ENCODE results near the gene TRPM8. TPM values are rescaled to one million over a fixed set of nuclear protein-coding genes. Genes with fewer than 3 reads are reported as not detected.

The TRPM8 gene
- total and polyA plus RNA-seq, 2 experiments from 2014 or later, result 0.11 to 0.14 TPM

GRCh38 chr2:233928594-233929351 is 11.6 kb downstream of the TRPM8 start:
- no peaks in the 10 kb centered on the region for H4K20me1 ChIP-seq (replicated peaks; ENCODE audit: insufficient read depth)
- no peak overlapping the region for H3K27ac ChIP-seq (ENCODE audit: low read depth)
- H3K9me2 ChIP-seq (ENCODE audit: insufficient read depth), result no peaks in the 10 kb centered on the region
- H3F3A ChIP-seq (replicated peaks; ENCODE audit: low read depth), result no peaks in the 10 kb centered on the region
- Mint-ChIP-seq H3K4me1 (peaks cover 18% of the 10 kb centered on the region), H3K27ac (peak overlapping the region; percentile 19), H3K27me3 (ENCODE audit: insufficient read depth, low read depth, poor library complexity) (peaks cover 11% of the 10 kb centered on the region), H3K9me3 (no peaks in the 10 kb centered on the region), H3K36me3 (ENCODE audit: low read depth) (no peaks in the 10 kb centered on the region), H3K4me3 (no peak overlapping the region; the same call in 2 of the 3 replicates)
- no peak overlapping the region for H3K4me3 ChIP-seq
- DNase-seq (ENCODE audit: low spot score) (peak; percentile 76), ATAC-seq (peak; percentile 71)
- no peaks in the 10 kb centered on the region for H3K36me3 ChIP-seq (ENCODE audit: insufficient read depth)
- no peaks in the 10 kb centered on the region for H3K27me3 ChIP-seq (ENCODE audit: insufficient read depth)
- peak overlapping the region; percentile 67; the same call in 1 of the 2 replicates for H3K4me2 ChIP-seq
- H2AFZ ChIP-seq, result peak overlapping the region; percentile 24; the same call in 1 of the 2 replicates
- TF ChIP-seq CREB1 (CRISPR knock-in tag; IDR thresholded peaks at IDR 0.05; ENCODE audit: low read depth), result no peak
- peak; percentile 80 to 87 for TF ChIP-seq CTCF (conservative IDR thresholded peaks at IDR 0.05; ENCODE audit: low read depth in 2 of 2)
- H3K79me2 ChIP-seq (replicated peaks; ENCODE audit: insufficient read depth), result no peaks in the 10 kb centered on the region
- H3K4me1 ChIP-seq (ENCODE audit: insufficient read depth), result peaks cover 16% of the 10 kb centered on the region

GRCh38 chr2:233929352-233930022 is 12.3 kb downstream of the TRPM8 start:
- Histone ChIP-seq H3K4me1 (ENCODE audit: insufficient read depth) (peaks cover 16% of the 10 kb centered on the region), H3K79me2 (replicated peaks; ENCODE audit: insufficient read depth) (no peaks in the 10 kb centered on the region), H3K27me3 (ENCODE audit: insufficient read depth) (no peaks in the 10 kb centered on the region), H3K4me3 (no peak overlapping the region; the same call in 1 of the 2 replicates), H2AFZ (peak overlapping the region; percentile 24; the same call in 1 of the 2 replicates), H3K9me2 (ENCODE audit: insufficient read depth) (no peaks in the 10 kb centered on the region), H3F3A (replicated peaks; ENCODE audit: low read depth) (no peaks in the 10 kb centered on the region), H3K27ac (ENCODE audit: low read depth) (no peak overlapping the region), H4K20me1 (replicated peaks; ENCODE audit: insufficient read depth) (no peaks in the 10 kb centered on the region), H3K36me3 (ENCODE audit: insufficient read depth) (no peaks in the 10 kb centered on the region), H3K4me2 (peak overlapping the region; percentile 67)
- Mint-ChIP-seq H3K4me3 (peak overlapping the region; percentile 2; the same call in 1 of the 3 replicates), H3K27ac (peak overlapping the region; percentile 19), H3K36me3 (ENCODE audit: low read depth) (no peaks in the 10 kb centered on the region), H3K9me3 (no peaks in the 10 kb centered on the region), H3K27me3 (ENCODE audit: insufficient read depth, low read depth, poor library complexity) (peaks cover 11% of the 10 kb centered on the region), H3K4me1 (peaks cover 18% of the 10 kb centered on the region)
- ATAC-seq (peak; percentile 79), DNase-seq (ENCODE audit: low spot score) (peak; percentile 57)
- TF ChIP-seq ETS1 (IDR thresholded peaks at IDR 0.05) (no peak), NANOG (IDR thresholded peaks at IDR 0.05; ENCODE audit: borderline replicate concordance) (no peak), POLR2AphosphoS5 (IDR thresholded peaks at IDR 0.05; ENCODE audit: low read depth) (no peak), ZNF462 (CRISPR knock-in tag; IDR thresholded peaks at IDR 0.05) (no peak), CREB1 (CRISPR knock-in tag; IDR thresholded peaks at IDR 0.05; ENCODE audit: low read depth) (no peak), ZNF331 (CRISPR knock-in tag; IDR thresholded peaks at IDR 0.05; ENCODE audit: low read depth) (no peak), JUNB (IDR thresholded peaks at IDR 0.05; ENCODE audit: unreplicated experiment) (no peak), EZH2 (IDR thresholded peaks at IDR 0.05; ENCODE audit: low read depth, unreplicated experiment) (no peak)

All from GM23338 (cell line).